GM23248 (cell line): ENCODE measurements around the gene CHD9.

Experiments used
- EZH2 ChIP-seq: fragments of 200-600 bp; sonication (generic); IDR thresholded peaks from 2 replicates; pipeline ENCODE4 v1.6.1; 2018; ENCODE audit warnings: antibody characterized with exemption, mild to moderate bottlenecking; ENCODE audit not compliant: insufficient read depth, poor library complexity, severe bottlenecking
- EZH2phosphoT487 ChIP-seq: fragments of 200-600 bp; sonication (generic); IDR thresholded peaks from 2 replicates; pipeline ENCODE4 v1.6.1; 2018; ENCODE audit warnings: antibody characterized with exemption, moderate library complexity, mild to moderate bottlenecking, low read depth; ENCODE audit not compliant: insufficient read depth

- no peak for TF ChIP-seq EZH2
- no peak for TF ChIP-seq EZH2phosphoT487
Measured at GRCh38 chr16:53191413-53191812, 136.6 kb downstream of the CHD9 start.
